ENCODE results near the gene GPR142. TPM values are rescaled to one million over a fixed set of nuclear protein-coding genes. Genes with fewer than 3 reads are reported as not detected.

GPR142 gene
- total and polyA plus RNA-seq, 2 of the 8 experiments (the other 6 are each of a cell fraction or from before 2014, with no cell fraction given), result 0.05 TPM; not detected in 1

DNA sequence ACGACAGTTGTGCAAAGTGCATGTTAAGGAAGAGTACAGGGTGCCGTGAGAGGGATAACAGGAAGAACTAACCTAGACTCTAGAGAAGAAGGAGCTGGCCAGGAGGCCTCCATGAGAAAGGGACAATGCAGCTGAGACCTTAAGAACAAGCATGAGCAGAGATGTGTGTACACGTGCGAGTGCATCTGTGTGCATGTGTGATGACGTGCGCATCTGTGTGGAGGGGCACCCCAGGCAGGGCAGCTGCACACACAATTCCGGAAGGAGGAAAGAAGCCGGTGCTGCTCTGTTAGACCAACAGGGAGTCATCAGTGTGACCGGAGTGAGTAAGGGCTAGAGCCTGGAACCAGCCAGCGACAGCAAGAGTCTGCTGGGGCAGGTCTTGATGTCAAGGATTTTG is 48.9 kb upstream of the GPR142 start:
- no peak overlapping the region for H3K14ac ChIP-seq (ENCODE audit: insufficient read length)
- no peak overlapping the region for H4K91ac ChIP-seq (replicated peaks; ENCODE audit: insufficient read length, low read length)
- H4K5ac ChIP-seq (ENCODE audit: insufficient read length, low read depth, low read length), result no peak overlapping the region
- H2BK20ac ChIP-seq (ENCODE audit: low read length), result no peak overlapping the region
- H3K27ac ChIP-seq (ENCODE audit: low read depth, low read length), result no peak overlapping the region
- FAIRE-seq (no peak), DNase-seq (ENCODE audit: low read depth in 1 of 2, low spot score in 2 of 2) (no peak)
- H2BK5ac ChIP-seq (ENCODE audit: low read depth, low read length), result no peak overlapping the region
- H3K18ac ChIP-seq (ENCODE audit: extremely low read depth, low read length), result no peak overlapping the region
- H3K36me3 ChIP-seq (ENCODE audit: control insufficient read depth in 2 of 4, insufficient read depth in 4 of 4, low read length in 3 of 4), result no peaks in the 10 kb centered on the region
- WGBS, 2 experiments (ENCODE audit: extremely low coverage in 1 of 2, insufficient coverage in 1 of 2, insufficient read length in 1 of 2, insufficient replicate concordance in 2 of 2, low coverage in 1 of 2, low lambda C conversion rate in 2 of 2, missing lambda C conversion rate in 1 of 2), result 88% methylated on average over 10 of the region's 10 CpGs; no CpG with 5 or more reads in 1 of the 2 experiments
- no peak overlapping the region for H3K9ac ChIP-seq (replicated peaks in 1 of 4; ENCODE audit: extremely low read depth in 1 of 4, low read depth in 3 of 4, low read length in 3 of 4)
- CTCF ChIA-PET (ENCODE audit: partially characterized antibody), result interaction anchor here (1.8 to 1.9 kb wide), 2 partner anchors 16 to 34 kb away, joined by 5 read pairs; no protein-coding TSS in a partner anchor
- no peak overlapping the region for H3K56ac ChIP-seq (replicated peaks; ENCODE audit: insufficient read length, low read depth, low read length)
- no peak overlapping the region for H3K4ac ChIP-seq (replicated peaks; ENCODE audit: insufficient read length, low read depth, low read length)
- no peak overlapping the region for H3K23ac ChIP-seq (ENCODE audit: insufficient read length)
- no peak overlapping the region for H2AK5ac ChIP-seq (ENCODE audit: low read depth, low read length)
- H2BK12ac ChIP-seq (ENCODE audit: low read depth, low read length), result 0 out of 2 replicates have a peak overlapping the region, but pooled peaks have one; percentile 17
- H3K4me2 ChIP-seq (ENCODE audit: insufficient read depth in 1 of 2, low read depth in 2 of 2, low read length in 2 of 2), result no peak overlapping the region
- H3K9me3 ChIP-seq (ENCODE audit: insufficient read depth in 2 of 2, low read depth in 1 of 2, low read length in 1 of 2), result no peaks in the 10 kb centered on the region
- no peak overlapping the region for H2BK120ac ChIP-seq (replicated peaks; ENCODE audit: low read depth, low read length)
- H3K23me2 ChIP-seq (ENCODE audit: low read depth, low read length), result no peaks in the 10 kb centered on the region
- H4K8ac ChIP-seq (ENCODE audit: extremely low read depth, insufficient read depth, low read length), result no peak overlapping the region
- no peak overlapping the region for H2AFZ ChIP-seq (ENCODE audit: low read length)
- no peaks in the 10 kb centered on the region for H4K20me1 ChIP-seq (replicated peaks in 1 of 2; ENCODE audit: control insufficient read depth in 1 of 2, insufficient read depth in 2 of 2, low read length in 2 of 2)
- POLR2A ChIA-PET (ENCODE audit: partially characterized antibody), result no interaction called here
- H3K79me1 ChIP-seq (ENCODE audit: low read depth, low read length), result no peaks in the 10 kb centered on the region
- H3K27me3 ChIP-seq (replicated peaks in 1 of 4; ENCODE audit: control insufficient read depth in 3 of 4, extremely low read depth in 1 of 4, insufficient read depth in 3 of 4, low read length in 3 of 4), result no peaks in the 10 kb centered on the region; a peak in 2 of 7 replicates
- no peaks in the 10 kb centered on the region for H3K79me2 ChIP-seq (ENCODE audit: control insufficient read depth in 1 of 2, insufficient read depth in 2 of 2, low read length in 2 of 2)
- TF ChIP-seq KDM1A (IDR thresholded peaks at IDR 0.05; ENCODE audit: borderline replicate concordance, low read length), result no peak
- TF ChIP-seq, protein P1, sequence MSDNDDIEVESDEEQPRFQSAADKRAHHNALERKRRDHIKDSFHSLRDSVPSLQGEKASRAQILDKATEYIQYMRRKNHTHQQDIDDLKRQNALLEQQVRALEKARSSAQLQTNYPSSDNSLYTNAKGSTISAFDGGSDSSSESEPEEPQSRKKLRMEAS (IDR thresholded peaks at IDR 0.05), result no peak
- no peak for TF ChIP-seq FOSL1 (IDR thresholded peaks at IDR 0.05; ENCODE audit: insufficient read depth, low read depth, low read length)
- TF ChIP-seq JUND (IDR thresholded peaks at IDR 0.05; ENCODE audit: low read length), result no peak
- H3K4me1 ChIP-seq (replicated peaks in 1 of 4; ENCODE audit: control insufficient read depth in 3 of 4, insufficient read depth in 4 of 4, low read length in 3 of 4), result no peaks in the 10 kb centered on the region
- H3K4me3 ChIP-seq (ENCODE audit: extremely low read depth in 1 of 4, insufficient read depth in 2 of 4, low read depth in 3 of 4, low read length in 4 of 4), result no peak overlapping the region
- H2BK15ac ChIP-seq (ENCODE audit: low read length), result no peak overlapping the region

Data from H1 (cell line).